IMR-90 (cell line): ENCODE data around the gene LDLRAD3. TPM values are rescaled to one million over a fixed set of nuclear protein-coding genes. Genes with fewer than 3 reads are reported as not detected.

ENCODE experiments used
- ATAC-seq: fragments of 200-7000 bp; cut with Tn5 transposase; 2 replicates; pipeline ENCODE4 v1.9.1; 2020; ENCODE audit warnings: low read depth, mild to moderate bottlenecking, moderate library complexity
- BruUV-seq: library from RNA; stranded (reverse); fragments of 400-500 nt; replicated peaks from 2 replicates; lab custom pipeline; 2021; lab: Mats Ljungman, UMichigan
- CTCF ChIA-PET: fragments of 300-600 bp; formaldehyde crosslinking; extraction: SDS; loops from one replicate; lab custom pipeline; 2021; ENCODE audit warnings: antibody characterized with exemption; lab: Yijun Ruan, JAX
- POLR2A ChIA-PET: fragments of 300-600 bp; sonication (Branson Sonifier 250); formaldehyde crosslinking; loops from one replicate; lab custom pipeline; 2022; ENCODE audit warnings: antibody characterized with exemption; ENCODE audit not compliant: unreplicated experiment; lab: Charles Lee
- DNase-seq: peaks from one replicate; pipeline ENCODE4 v3.0.0; 2013
- H2AFZ ChIP-seq: replicated peaks from 2 replicates; pipeline ENCODE3; 2013; ENCODE audit warnings: low read length, mild to moderate bottlenecking; ENCODE audit not compliant: poor library complexity
- H2AK5ac ChIP-seq: 2 replicates; pipeline ENCODE4 v1.6.1; 2013; ENCODE audit warnings: low read depth, low read length, inconsistent platforms
- H2AK9ac ChIP-seq: replicated peaks from 2 replicates; pipeline ENCODE3; 2013; ENCODE audit warnings: mild to moderate bottlenecking, low read depth, low read length, moderate library complexity; ENCODE audit not compliant: poor library complexity
- H2BK120ac ChIP-seq: 2 replicates; pipeline ENCODE4 v1.6.1; 2013; ENCODE audit warnings: low read depth, low read length, inconsistent platforms
- H2BK15ac ChIP-seq: 3 replicates; pipeline ENCODE4 v1.6.1; 2013; ENCODE audit warnings: low read depth, low read length, inconsistent platforms
- H2BK20ac ChIP-seq: 2 replicates; pipeline ENCODE4 v1.6.1; 2013; ENCODE audit warnings: low read depth, mild to moderate bottlenecking, inconsistent platforms, low read length, moderate library complexity
- H2BK5ac ChIP-seq: 2 replicates; pipeline ENCODE4 v1.6.1; 2013; ENCODE audit warnings: mild to moderate bottlenecking, low read depth, low read length, inconsistent platforms; ENCODE audit not compliant: poor library complexity, severe bottlenecking
- H3K14ac ChIP-seq: replicated peaks from 2 replicates; pipeline ENCODE4 v1.6.1; 2013; ENCODE audit warnings: low read depth, low read length, inconsistent platforms
- H3K18ac ChIP-seq: 2 replicates; pipeline ENCODE4 v1.6.1; 2013; ENCODE audit warnings: low read depth, low read length, control low read depth
- H3K23ac ChIP-seq: 2 replicates; pipeline ENCODE4 v1.6.1; 2013; ENCODE audit warnings: low read depth, low read length, inconsistent platforms
- H3K27ac ChIP-seq: 2 replicates; pipeline ENCODE4 v1.5.1; 2013; ENCODE audit warnings: mild to moderate bottlenecking, control low read depth, low read length; ENCODE audit not compliant: insufficient read depth
- H3K27me3 ChIP-seq: 2 replicates; pipeline ENCODE4 v1.6.1; 2013; ENCODE audit warnings: low read length; ENCODE audit not compliant: control insufficient read depth, insufficient read depth
- H3K36me3 ChIP-seq: 2 replicates; pipeline ENCODE4 v1.6.1; 2013; ENCODE audit warnings: low read length, mixed read lengths; ENCODE audit not compliant: control insufficient read depth, insufficient read depth
- H3K4ac ChIP-seq: 2 replicates; pipeline ENCODE4 v1.6.1; 2013; ENCODE audit warnings: low read depth, low read length, inconsistent platforms
- H3K4me1 ChIP-seq: 2 replicates; pipeline ENCODE4 v1.6.1; 2013; ENCODE audit warnings: low read length, mixed read lengths; ENCODE audit not compliant: control insufficient read depth, insufficient read depth
- H3K4me2 ChIP-seq: 2 replicates; pipeline ENCODE4 v1.6.1; 2013; ENCODE audit warnings: low read depth, mild to moderate bottlenecking, control low read depth, low read length, moderate library complexity
- H3K4me3 ChIP-seq: 2 replicates; pipeline ENCODE4 v1.5.1; 2013; ENCODE audit warnings: low read depth, mild to moderate bottlenecking, control low read depth, low read length, moderate library complexity; ENCODE audit not compliant: insufficient read depth
- H3K56ac ChIP-seq: 2 replicates; pipeline ENCODE4 v1.6.1; 2013; ENCODE audit warnings: low read length, inconsistent platforms; ENCODE audit not compliant: insufficient read depth; ENCODE audit errors: extremely low read depth
- H3K79me1 ChIP-seq, 2 experiments: 2 replicates each; pipeline ENCODE4 v1.6.1; 2013; ENCODE audit warnings: low read length in 2 of 2, inconsistent platforms in 1 of 2, low read depth in 1 of 2
- H3K9ac ChIP-seq: 2 replicates; pipeline ENCODE4 v1.6.1; 2013; ENCODE audit warnings: low read depth, low read length, control low read depth
- H3K9me1 ChIP-seq: 2 replicates; pipeline ENCODE4 v1.6.1; 2013; ENCODE audit warnings: low read length, inconsistent platforms; ENCODE audit not compliant: insufficient read depth
- H3K9me3 ChIP-seq: 2 replicates; pipeline ENCODE4 v1.6.1; 2013; ENCODE audit warnings: low read length; ENCODE audit not compliant: control insufficient read depth, insufficient read depth
- H4K20me1 ChIP-seq: 2 replicates; pipeline ENCODE4 v1.6.1; 2013; ENCODE audit warnings: low read length, inconsistent platforms; ENCODE audit not compliant: insufficient read depth
- H4K5ac ChIP-seq: 2 replicates; pipeline ENCODE4 v1.6.1; 2013; ENCODE audit warnings: mild to moderate bottlenecking, low read depth, low read length, control low read depth
- H4K8ac ChIP-seq, 2 experiments: 2 replicates each; pipeline ENCODE4 v1.6.1; 2013; ENCODE audit warnings: low read depth in 2 of 2, low read length in 2 of 2, control low read depth in 1 of 2, inconsistent platforms in 1 of 2
- H4K91ac ChIP-seq: 2 replicates; pipeline ENCODE4 v1.6.1; 2013; ENCODE audit warnings: low read depth, low read length, inconsistent platforms; ENCODE audit not compliant: insufficient read depth
- CEBPB ChIP-seq: IDR thresholded peaks from 2 replicates; pipeline ENCODE4 v1.6.1; 2012; ENCODE audit warnings: low read depth, low read length, improper control_type of control experiment
- CHD1 ChIP-seq: IDR thresholded peaks from 2 replicates; pipeline ENCODE4 v1.6.1; 2012; ENCODE audit warnings: low read depth, low read length, improper control_type of control experiment
- FOS ChIP-seq: fragments of 150-350 bp; IDR thresholded peaks from 2 replicates; pipeline ENCODE4 v1.6.1; 2016; ENCODE audit warnings: low read depth, low read length
- NFE2L2 ChIP-seq: fragments of 150-350 bp; IDR thresholded peaks from 2 replicates; pipeline ENCODE4 v1.6.1; 2016; ENCODE audit warnings: low read depth, mild to moderate bottlenecking, low read length
- RCOR1 ChIP-seq: IDR thresholded peaks from 2 replicates; pipeline ENCODE4 v1.6.1; 2012; ENCODE audit warnings: mild to moderate bottlenecking, low read length, improper control_type of control experiment; ENCODE audit not compliant: insufficient replicate concordance
- WGBS, 2 experiments: methylation state at CpG; one replicate each; pipeline versions ENCODE4 v1.1.5 to v1.1.7; 2013; ENCODE audit warnings: missing lambda C conversion rate in 2 of 2; ENCODE audit not compliant: insufficient read length in 1 of 2; ENCODE audit errors: extremely low coverage in 2 of 2; 5-methylcytosine and 5-hydroxymethylcytosine counted together
- dilution Hi-C: fragments of 300-500 bp; cut with HindIII; formaldehyde crosslinking; loops from one replicate; pipeline ENCODE4 v1.14.3; 2018; ENCODE audit warnings: low sequenced_read_pairs; ENCODE audit not compliant: unreplicated experiment
- in situ Hi-C: fragments of 300-500 bp; cut with MboI; formaldehyde crosslinking; loops from 3 replicates; pipeline ENCODE4 v1.14.3; 2019; ENCODE audit warnings: low sequenced_read_pairs, inconsistent platforms, mixed read lengths
- intact Hi-C: fragments of 100-400 bp; cut with micrococcal nuclease; formaldehyde crosslinking; loops from 2 replicates; pipeline ENCODE4 v1.10.0; 2022
- polyA plus RNA-seq, 3 experiments: library from polyadenylated mRNA; depleted of rRNA; stranded (reverse); fragments of >200 nt; gene quantifications; 2 replicates each; pipeline ENCODE4 v1.2.3, GENCODE V29; 2012; ENCODE audit warnings: low replicate concordance in 1 of 3
- total RNA-seq: library from RNA; depleted of rRNA; stranded (reverse); fragments of >200 nt; gene quantifications from 2 replicates; pipeline ENCODE4 v1.2.3, GENCODE V29; 2012
- TF ChIP-seq, protein P1 (sequence below): fragments of 150-350 bp; IDR thresholded peaks from 2 replicates; pipeline ENCODE4 v1.6.1; 2016; ENCODE audit warnings: low read depth, mild to moderate bottlenecking, low read length, moderate library complexity, borderline replicate concordance

LDLRAD3 gene
- total and polyA plus RNA-seq, 2 of the 4 experiments (the other 2 are of a cell fraction) = 2.7 to 6.4 TPM

DNA sequence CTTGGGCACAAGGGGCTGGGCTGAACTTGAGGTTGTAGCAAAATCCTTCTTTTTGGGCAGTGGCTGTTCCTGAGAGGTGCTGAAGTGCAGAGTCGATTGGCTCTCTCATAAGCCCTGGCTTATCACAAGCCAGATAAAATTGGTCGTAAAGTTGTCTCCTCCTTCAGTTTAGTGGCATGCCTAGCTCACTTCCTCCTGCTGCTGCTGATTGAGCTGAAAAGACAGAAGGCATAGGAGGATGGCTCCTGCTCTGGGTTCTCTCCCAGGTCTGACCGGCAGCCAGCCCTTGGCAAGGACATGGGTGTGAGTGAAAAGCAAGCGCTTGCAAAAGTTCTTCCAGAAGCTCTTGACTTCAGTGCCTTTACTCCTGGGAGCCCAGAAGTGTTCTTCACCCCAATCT lies 83.9 kb downstream of the LDLRAD3 start:
- dilution Hi-C loops (no loop called here), in situ Hi-C loops (no loop called here), intact Hi-C loops (no loop called here)
- peaks cover 4 to 11% of the 10 kb centered on the region in 2 experiments; a peak in 3 of 4 replicates for H3K79me1 ChIP-seq
- ChIA-PET POLR2A (no interaction called here), CTCF (no interaction called here)
- peaks cover 8% of the 10 kb centered on the region for H3K9me1 ChIP-seq
- no peak overlapping the region for H2AFZ ChIP-seq
- no peak overlapping the region for H2AK5ac ChIP-seq
- no peak for DNase-seq
- no peak overlapping the region for H3K14ac ChIP-seq
- H2AK9ac ChIP-seq = no peak overlapping the region
- H3K9me3 ChIP-seq = no peaks in the 10 kb centered on the region
- no peak overlapping the region for H3K9ac ChIP-seq
- no peak overlapping the region for H3K4ac ChIP-seq
- no peak overlapping the region for H4K8ac ChIP-seq
- 80% methylated on average over 1 of the region's 4 CpGs; no CpG with 5 or more reads in 1 of the 2 experiments for WGBS, 2 experiments
- no peaks in the 10 kb centered on the region for H3K27me3 ChIP-seq
- no peak overlapping the region for H3K56ac ChIP-seq
- H4K20me1 ChIP-seq = no peaks in the 10 kb centered on the region
- no peak for TF ChIP-seq CEBPB
- no peak for TF ChIP-seq FOS
- no peak for TF ChIP-seq CHD1
- TF ChIP-seq NFE2L2 = no peak
- no peak for TF ChIP-seq RCOR1
- TF ChIP-seq, protein P1, sequence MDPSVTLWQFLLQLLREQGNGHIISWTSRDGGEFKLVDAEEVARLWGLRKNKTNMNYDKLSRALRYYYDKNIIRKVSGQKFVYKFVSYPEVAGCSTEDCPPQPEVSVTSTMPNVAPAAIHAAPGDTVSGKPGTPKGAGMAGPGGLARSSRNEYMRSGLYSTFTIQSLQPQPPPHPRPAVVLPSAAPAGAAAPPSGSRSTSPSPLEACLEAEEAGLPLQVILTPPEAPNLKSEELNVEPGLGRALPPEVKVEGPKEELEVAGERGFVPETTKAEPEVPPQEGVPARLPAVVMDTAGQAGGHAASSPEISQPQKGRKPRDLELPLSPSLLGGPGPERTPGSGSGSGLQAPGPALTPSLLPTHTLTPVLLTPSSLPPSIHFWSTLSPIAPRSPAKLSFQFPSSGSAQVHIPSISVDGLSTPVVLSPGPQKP = no peak
- H3K27ac ChIP-seq = no peak overlapping the region
- no peak overlapping the region for H4K91ac ChIP-seq
- ATAC-seq = no peak
- H4K5ac ChIP-seq = no peak overlapping the region
- no peak overlapping the region for H3K23ac ChIP-seq
- no peak overlapping the region for H3K4me3 ChIP-seq
- H3K4me2 ChIP-seq = no peak overlapping the region
- no TSS peak for BruUV-seq
- no peak overlapping the region for H2BK15ac ChIP-seq
- no peak overlapping the region for H2BK5ac ChIP-seq
- no peak overlapping the region for H2BK120ac ChIP-seq
- no peaks in the 10 kb centered on the region for H3K36me3 ChIP-seq
- no peak overlapping the region for H2BK20ac ChIP-seq
- no peak overlapping the region for H3K18ac ChIP-seq
- peaks cover 10% of the 10 kb centered on the region for H3K4me1 ChIP-seq
